GM21717 (cell line): ENCODE measurements around the gene EREG.
"Not testable (repeated sequence)": the region's sequence is repeated elsewhere in the genome, so short reads cannot be mapped to it uniquely, and the experiment has no call there.

ENCODE experiments used
- ATAC-seq: cut with Tn5 transposase; IDR thresholded peaks from one replicate; pipeline ENCODE4 v1.9.1; 2021; ENCODE audit warnings: mild to moderate bottlenecking, moderate library complexity; ENCODE audit not compliant: unreplicated experiment

Gene EREG

GRCh38 chr4:74386159-74386558, 21.2 kb downstream of the EREG start:
- ATAC-seq = no peak

- no peak for ATAC-seq
These were observed 22.8 kb downstream of the EREG start for GRCh38 chr4:74387790-74388189.

GRCh38 chr4:74389494-74389893, 24.5 kb downstream of the EREG start:
- no peak for ATAC-seq

- no peak for ATAC-seq
These were observed 25.7 kb downstream of the EREG start for GRCh38 chr4:74390677-74391076.

- no peak for ATAC-seq
These were observed 26.4 kb downstream of the EREG start for GRCh38 chr4:74391346-74391745.

- ATAC-seq = no peak
These were observed 27.0 kb downstream of the EREG start for GRCh38 chr4:74391890-74392475.

- no peak for ATAC-seq
These were observed 29.7 kb downstream of the EREG start for GRCh38 chr4:74394476-74395136.

GRCh38 chr4:74395633-74396032, 30.7 kb downstream of the EREG start:
- ATAC-seq = no peak

- peak; percentile 63 for ATAC-seq
These were observed 32.9 kb downstream of the EREG start for GRCh38 chr4:74397748-74398426.

GRCh38 chr4:74398894-74399589, 34.1 kb downstream of the EREG start:
- not testable (repeated sequence) for ATAC-seq

- ATAC-seq = no peak
These were observed 35.5 kb downstream of the EREG start for GRCh38 chr4:74400395-74400794.

GRCh38 chr4:74402692-74403456, 37.9 kb downstream of the EREG start:
- peak; percentile 95 for ATAC-seq

GRCh38 chr4:74407891-74408290, 42.9 kb downstream of the EREG start:
- ATAC-seq = no peak

GRCh38 chr4:74408639-74409038, 43.7 kb downstream of the EREG start:
- ATAC-seq = no peak

GRCh38 chr4:74410272-74410671, 45.3 kb downstream of the EREG start:
- no peak for ATAC-seq

- no peak for ATAC-seq
These were observed 47.3 kb downstream of the EREG start for GRCh38 chr4:74412225-74412624.

- no peak for ATAC-seq
These were observed 48.3 kb downstream of the EREG start for GRCh38 chr4:74413265-74413664.

- no peak for ATAC-seq
These were observed 49.3 kb downstream of the EREG start for GRCh38 chr4:74414149-74414809.

GRCh38 chr4:74415602-74416300, 50.8 kb downstream of the EREG start:
- ATAC-seq = no peak
